Measurements from ENCODE around the gene DKK3.

DKK3 gene

DNA sequence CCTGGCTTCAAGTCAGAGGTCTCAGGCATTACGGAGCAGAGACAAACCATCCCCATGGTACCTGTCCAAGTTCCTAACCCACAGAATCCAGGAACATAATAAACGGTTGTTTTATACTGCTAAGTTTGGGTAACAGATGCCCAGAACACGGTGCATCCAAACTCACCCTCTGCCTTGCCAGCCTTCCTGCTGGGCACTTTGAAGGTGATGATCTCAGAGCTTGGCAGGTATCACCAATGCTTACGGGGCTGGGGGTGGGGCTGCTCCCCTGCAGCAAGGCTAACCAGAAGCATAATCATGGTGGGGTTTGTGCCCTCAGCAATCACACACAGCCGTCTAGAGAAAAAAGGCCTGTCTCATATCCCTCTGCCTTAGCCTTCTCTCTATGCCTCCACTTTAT, 27.1 kb downstream of the DKK3 start:
- DNase-seq (ENCODE audit: low spot score): no peak

GRCh38 chr11:11980841-11981308, 27.6 kb downstream of the DKK3 start:
- DNase-seq (ENCODE audit: low spot score): no peak

- DNase-seq (ENCODE audit: low spot score): no peak
Measured at GRCh38 chr11:11980200-11980599, 28.2 kb downstream of the DKK3 start.

- DNase-seq (ENCODE audit: low spot score): no peak
Measured at GRCh38 chr11:11979488-11980117, 28.8 kb downstream of the DKK3 start.

GRCh38 chr11:11978792-11979487, 29.5 kb downstream of the DKK3 start:
- no peak for DNase-seq (ENCODE audit: low spot score)

GRCh38 chr11:11978098-11978637, 30.3 kb downstream of the DKK3 start:
- no peak for DNase-seq (ENCODE audit: low spot score)

DNA sequence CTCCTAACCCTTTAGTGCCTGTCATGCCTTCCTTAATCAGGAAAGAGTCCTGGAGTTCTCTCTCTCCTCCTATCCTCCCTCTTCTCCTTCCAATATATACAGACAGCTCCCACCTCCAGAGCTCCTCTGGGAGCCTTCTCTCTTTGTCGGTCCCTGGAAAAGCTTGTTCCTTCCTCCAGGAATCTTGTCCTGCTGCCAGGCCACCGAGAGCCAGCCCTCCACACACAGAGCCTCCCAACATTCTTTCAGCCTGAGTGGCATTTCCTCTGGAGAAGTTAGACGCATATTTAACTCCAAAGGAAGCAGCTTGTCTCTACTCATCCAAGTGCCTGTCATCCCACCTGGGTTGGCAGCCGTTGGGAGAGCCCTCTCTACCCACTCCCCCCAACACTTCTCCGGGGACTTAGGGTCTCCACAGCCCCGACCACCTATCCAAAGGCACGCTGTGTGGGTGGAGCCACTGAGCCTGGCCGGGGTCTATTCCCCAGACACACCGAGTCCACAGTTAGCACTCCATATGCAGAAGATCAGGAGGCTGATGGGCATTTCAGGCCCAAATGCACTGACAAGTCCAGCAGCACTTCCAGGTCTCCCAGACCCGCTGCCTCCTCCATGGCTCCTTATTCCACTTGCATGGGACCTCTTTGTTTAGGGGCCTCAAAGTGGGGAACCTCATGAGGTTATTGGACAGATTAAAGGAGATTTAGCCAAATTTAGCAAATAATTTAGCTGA, 31.1 kb downstream of the DKK3 start:
- DNase-seq (ENCODE audit: low spot score): no peak

GRCh38 chr11:11976481-11977127, 31.8 kb downstream of the DKK3 start:
- no peak for DNase-seq (ENCODE audit: low spot score)

DNA sequence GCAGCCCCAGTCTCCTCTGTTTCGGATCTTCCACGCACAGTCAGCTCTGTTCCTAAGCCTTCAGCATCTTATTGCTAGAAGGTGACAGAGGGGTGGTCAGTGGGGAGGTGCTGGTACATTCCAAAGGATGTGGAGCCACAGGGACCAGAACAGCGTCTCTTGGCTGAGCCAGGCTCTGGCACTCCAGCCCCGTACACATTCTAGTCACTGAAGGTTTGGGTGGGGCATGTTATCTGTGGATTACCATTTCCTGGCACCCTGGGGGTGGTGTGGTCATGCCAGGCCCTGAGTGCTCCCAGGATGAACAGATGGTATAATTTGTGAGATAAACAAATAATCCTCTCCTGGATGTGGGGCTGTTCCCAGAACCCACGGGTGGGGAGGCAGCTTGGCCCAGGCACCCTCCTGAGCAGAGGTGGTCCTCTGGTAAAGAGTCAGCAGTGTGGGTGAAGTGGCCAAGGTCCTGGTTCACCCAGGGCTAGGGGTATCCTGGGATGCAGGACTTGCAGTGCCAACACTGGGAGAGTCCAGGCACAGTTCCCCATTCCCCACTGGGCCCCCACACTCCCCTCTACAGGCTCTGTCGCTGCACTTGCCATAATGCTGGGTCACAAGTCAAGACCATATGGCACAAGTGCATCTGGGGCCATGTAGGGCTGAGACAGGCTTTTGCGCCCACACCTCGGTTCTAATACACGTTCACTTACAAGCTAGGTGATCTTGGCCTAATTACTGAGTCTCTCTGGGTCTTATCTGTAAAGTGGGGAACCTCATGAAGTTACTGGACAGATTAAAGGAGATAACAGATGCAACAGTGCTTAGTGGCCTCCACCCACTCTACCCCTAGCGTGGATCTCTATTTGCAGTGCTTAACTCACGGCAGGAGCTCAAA, 33.0 kb downstream of the DKK3 start:
- DNase-seq (ENCODE audit: low spot score): no peak

DNA sequence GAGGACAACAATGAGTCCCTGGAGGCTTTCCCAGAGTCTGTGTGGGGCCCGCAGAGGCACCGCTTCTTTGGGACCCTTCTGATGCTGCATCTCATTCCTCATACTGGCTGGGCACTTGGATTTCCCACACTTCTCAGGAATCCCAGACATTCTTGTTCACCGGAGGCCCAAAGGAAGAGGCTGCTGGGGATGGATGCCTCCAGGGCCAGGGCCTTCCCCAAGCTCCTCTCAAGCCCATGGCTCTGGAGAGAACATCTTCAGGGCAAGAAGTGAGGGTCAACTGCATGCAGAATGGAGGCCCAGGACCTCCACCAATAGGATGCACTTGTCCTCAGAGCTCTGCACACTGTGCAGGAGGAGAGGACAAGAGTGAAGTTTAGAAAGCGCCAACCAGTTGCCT, 34.6 kb downstream of the DKK3 start:
- no peak for DNase-seq (ENCODE audit: low spot score)

GRCh38 chr11:11973361-11973800, 35.0 kb downstream of the DKK3 start:
- no peak for DNase-seq (ENCODE audit: low spot score)

DNA sequence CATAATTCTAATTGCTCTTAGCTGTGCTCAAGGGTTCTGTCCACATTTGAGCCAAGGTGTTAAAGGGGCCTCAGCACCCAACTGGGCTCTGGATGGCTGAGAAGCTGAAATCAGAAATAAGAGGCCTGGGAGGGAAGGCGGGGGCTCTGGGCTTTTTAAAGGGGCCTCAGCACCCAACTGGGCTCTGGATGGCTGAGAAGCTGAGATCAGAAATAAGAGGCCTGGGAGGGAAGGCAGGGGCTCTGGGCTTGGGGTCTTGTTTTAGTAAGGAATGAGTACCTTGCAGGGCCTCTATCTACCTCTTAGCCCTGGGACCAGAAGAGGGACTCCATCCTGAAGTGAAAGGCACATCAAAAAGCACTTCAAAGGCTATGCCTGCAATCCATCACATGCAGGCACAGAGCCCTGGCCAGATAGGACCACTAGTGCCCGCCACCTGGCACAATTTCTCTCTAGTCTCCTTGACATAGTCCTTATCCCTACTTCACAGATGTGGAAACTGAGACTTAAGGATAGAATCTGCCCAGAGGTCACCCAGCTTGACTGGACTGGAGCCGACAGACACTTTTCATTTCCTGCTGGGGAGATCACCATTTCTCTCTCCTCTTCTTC, 35.6 kb downstream of the DKK3 start:
- no peak for DNase-seq (ENCODE audit: low spot score)

- no peak for DNase-seq (ENCODE audit: low spot score)
Measured at GRCh38 chr11:11971906-11972547, 36.4 kb downstream of the DKK3 start.

GRCh38 chr11:11970556-11970955, 37.9 kb downstream of the DKK3 start:
- no peak for DNase-seq (ENCODE audit: low spot score)

GRCh38 chr11:11969380-11970215, 38.8 kb downstream of the DKK3 start:
- no peak for DNase-seq (ENCODE audit: low spot score)

GRCh38 chr11:11968511-11969280, 39.7 kb downstream of the DKK3 start:
- DNase-seq (ENCODE audit: low spot score): no peak

GRCh38 chr11:11967669-11968510, 40.5 kb downstream of the DKK3 start:
- DNase-seq (ENCODE audit: low spot score): no peak

Data from CD4-positive, alpha-beta T cell treated with Interleukin-2 at 100 ng/mL for 4 hours (primary cell).